GM18907 (cell line): Measurements from ENCODE around the gene MARCHF5.
"Not testable (repeated sequence)": the region's sequence is repeated elsewhere in the genome, so short reads cannot be mapped to it uniquely, and the experiment has no call there.

Experiments
- ATAC-seq: cut with Tn5 transposase; IDR thresholded peaks from one replicate; pipeline ENCODE4 v1.9.1; 2021; ENCODE audit warnings: mild to moderate bottlenecking, moderate library complexity; ENCODE audit not compliant: unreplicated experiment

MARCHF5 gene

GRCh38 chr10:92304061-92304460 lies 13.1 kb downstream of the MARCHF5 start:
- no peak for ATAC-seq

- ATAC-seq = no peak
Observed at GRCh38 chr10:92305133-92306072, 14.4 kb downstream of the MARCHF5 start.

- no peak for ATAC-seq
Observed at GRCh38 chr10:92309272-92309671, 18.3 kb downstream of the MARCHF5 start.

- ATAC-seq = no peak
Observed at GRCh38 chr10:92313750-92314149, 22.8 kb downstream of the MARCHF5 start.

DNA sequence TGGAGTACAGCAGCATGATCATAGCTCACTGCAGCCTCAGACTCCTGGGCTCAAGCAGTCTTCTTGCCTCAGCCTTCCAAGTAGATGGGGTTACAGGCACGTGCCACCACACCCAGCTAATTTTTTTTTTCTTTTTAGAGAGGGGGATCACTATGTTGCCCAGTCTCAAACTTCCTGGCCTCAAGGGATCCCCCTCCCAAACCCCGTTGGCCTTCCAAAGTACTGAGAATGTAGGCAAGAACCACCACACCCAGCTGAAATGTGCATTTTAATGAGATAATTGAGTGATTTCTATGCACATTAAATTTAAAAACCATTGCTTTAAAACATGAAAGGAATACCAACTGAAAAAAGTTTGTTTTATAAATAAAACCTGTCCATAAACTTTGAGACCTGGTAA lies 25.6 kb downstream of the MARCHF5 start:
- no peak for ATAC-seq

DNA sequence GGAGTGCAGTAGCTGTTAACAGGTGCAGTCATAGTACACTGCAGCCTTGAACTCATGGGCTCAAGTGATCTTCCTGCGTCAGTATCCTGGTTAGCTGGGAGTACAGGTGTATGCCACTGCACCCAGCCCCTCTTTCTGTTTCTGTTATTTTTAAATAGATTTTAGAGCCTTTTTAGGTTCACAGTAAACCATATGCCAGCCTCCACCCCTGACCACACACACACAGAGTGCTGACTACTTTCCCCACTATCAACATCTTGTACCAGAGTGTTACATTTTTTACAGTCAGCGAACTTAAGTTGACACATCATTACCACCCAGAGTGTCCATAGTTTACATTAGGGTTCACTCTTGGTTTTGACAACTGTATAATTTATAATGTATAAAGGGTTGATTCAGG lies 32.1 kb downstream of the MARCHF5 start:
- ATAC-seq = no peak

- ATAC-seq = no peak
Observed at GRCh38 chr10:92327445-92328433, 36.8 kb downstream of the MARCHF5 start.

GRCh38 chr10:92328993-92329392 lies 38.0 kb downstream of the MARCHF5 start:
- ATAC-seq = no peak

- ATAC-seq = not testable (repeated sequence)
Observed at GRCh38 chr10:92329927-92330326, 39.0 kb downstream of the MARCHF5 start.

- no peak for ATAC-seq
Observed at GRCh38 chr10:92342796-92343195, 51.8 kb downstream of the MARCHF5 start.

- not testable (repeated sequence) for ATAC-seq
Observed at GRCh38 chr10:92345575-92345974, 54.6 kb downstream of the MARCHF5 start.

DNA sequence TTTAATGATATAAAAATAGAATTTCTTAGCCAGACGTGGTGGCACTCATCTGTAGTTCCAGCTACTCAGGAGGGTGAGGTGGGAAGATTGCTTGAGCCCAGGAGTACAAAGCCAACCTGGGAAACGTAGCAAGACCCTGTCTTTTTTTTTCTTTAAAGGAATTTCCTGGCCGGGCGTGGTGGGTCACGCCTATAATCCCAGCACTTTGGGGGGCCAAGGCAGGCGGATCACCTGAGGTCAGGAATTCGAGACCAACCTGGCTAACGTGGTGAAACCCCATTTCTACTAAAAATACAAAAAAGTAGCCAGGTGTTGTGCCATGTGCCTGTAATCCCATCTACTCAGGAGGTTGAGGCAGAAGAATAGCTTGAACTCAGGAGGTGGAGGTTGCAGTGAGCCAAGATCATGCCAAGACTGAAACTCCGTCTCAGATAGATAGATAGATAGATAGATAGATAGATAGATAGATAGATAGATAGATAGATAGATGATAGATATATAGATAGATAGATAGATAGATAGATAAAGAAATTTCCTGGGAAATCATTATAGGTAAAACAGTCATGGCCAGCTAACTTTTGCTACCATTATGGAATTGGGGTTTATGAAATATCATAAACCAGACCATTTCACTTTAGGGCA lies 56.2 kb downstream of the MARCHF5 start:
- not testable (repeated sequence) for ATAC-seq

- ATAC-seq = no peak
Observed at GRCh38 chr10:92350411-92350810, 59.4 kb downstream of the MARCHF5 start.

DNA sequence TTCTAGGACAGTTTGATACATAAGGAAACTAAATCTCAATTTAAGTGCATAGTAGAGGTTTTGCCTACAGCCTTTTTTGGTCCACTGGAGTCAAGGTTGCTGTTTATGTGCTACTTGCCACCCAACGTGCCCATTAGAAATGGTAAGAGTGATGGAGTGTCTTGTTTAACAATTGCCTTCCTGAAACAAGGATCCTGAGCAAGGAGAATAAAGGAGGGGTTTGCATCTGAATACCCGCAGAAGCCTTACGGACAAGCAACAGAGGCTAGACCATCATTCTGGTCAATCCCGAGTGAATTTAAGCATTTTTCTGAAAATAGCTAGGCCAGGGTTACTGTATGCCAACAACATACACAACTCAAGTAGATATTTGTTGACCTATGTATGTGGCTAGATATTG lies 63.6 kb downstream of the MARCHF5 start:
- ATAC-seq = no peak

- no peak for ATAC-seq
Observed at GRCh38 chr10:92356041-92356440, 65.1 kb downstream of the MARCHF5 start.

GRCh38 chr10:92363498-92363897 lies 72.5 kb downstream of the MARCHF5 start:
- no peak for ATAC-seq

DNA sequence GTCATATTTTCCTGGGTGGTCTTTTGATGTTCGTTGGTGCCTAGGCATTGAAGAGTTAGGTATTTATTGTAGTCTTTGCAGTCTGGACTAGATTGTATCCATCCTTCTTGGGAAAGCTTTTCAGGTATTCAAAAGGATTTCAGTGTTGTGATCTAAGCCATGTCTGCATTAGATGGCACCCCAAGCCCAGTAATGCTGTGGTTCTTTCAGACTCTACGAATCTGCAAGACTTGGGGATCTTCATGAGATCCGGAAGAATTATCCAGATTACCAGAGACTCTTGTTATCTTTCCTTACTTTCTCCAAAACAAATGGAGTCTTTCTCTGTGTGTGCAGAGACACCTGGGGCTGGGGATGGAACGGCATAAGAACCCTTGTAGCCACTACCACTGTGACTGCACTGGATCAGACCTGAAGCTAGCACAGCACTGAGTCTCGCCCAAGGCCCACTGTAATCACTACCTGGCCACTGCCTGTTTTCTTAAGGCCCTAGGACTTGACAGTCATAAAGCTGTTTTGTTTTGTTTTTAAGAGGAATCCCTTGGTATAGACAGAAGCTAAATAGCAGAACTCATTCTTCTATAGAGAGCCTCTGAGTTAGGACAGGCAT lies 75.5 kb downstream of the MARCHF5 start:
- ATAC-seq = no peak

DNA sequence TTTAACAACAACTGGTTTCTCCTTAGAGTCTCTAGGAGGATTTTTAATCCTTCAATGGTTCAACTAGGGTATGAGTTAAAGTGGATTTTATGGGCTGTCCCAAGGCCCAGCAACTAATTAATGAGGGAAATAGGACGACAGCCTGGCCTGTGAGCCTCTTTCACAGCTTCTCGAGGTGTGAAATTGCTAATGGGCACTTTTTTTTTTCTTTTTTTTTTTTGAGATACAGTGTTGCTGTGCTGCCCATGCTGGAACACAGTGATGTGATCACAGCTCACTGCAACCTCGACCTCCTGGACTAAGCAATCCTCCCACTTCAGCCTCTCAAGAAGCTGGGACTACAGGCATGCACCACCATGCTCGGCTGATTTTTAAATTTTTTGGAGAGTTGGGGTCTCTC lies 87.0 kb downstream of the MARCHF5 start:
- ATAC-seq = no peak

DNA sequence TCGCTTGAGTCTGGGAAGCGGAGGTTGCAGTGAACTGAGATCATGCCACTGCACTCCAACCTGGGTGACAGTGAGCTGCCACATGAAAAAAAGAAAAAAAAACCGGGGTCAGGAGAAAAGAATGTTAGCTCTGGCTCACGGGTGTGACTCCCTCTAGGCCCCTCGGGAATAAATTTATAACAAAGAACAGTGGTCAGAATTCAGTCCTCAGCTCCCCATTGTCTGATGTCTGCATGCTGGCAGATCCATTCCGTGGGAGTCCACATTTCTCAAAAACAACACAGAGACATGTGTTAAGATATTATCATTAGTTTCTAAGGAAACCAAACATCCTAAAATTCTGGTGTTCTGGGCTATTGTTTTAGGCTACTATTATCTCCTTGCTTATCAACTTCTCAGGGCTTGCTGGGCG lies 90.6 kb downstream of the MARCHF5 start:
- no peak for ATAC-seq

GRCh38 chr10:92382631-92383030 lies 91.7 kb downstream of the MARCHF5 start:
- ATAC-seq = no peak

DNA sequence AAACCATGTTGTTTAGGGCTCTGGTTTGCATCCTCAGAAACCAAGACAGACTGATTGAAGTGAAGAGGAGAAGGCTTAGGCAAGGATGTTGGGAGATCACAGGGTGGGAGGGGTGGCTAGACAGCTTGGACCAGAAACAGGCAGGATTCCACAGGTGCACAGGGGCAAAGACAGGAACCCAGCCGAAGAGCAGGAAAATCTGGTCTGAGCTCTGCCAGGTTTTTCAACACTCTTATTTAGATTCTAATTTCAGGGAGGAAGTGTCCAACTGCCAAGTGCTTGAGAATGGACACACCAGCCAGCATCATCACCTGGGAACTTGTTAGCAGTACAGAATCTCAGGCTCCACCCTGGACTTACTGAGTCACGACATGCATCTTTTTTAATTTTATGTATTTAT lies 93.8 kb downstream of the MARCHF5 start:
- no peak for ATAC-seq
